GM12872 (cell line): ENCODE measurements around the gene FOXR2.

Experiments
- TF ChIP-seq, protein P1 (sequence below): IDR thresholded peaks from 3 replicates; pipeline ENCODE4 v1.5.1; 2011; ENCODE audit warnings: low read depth, mild to moderate bottlenecking, low read length, moderate library complexity; ENCODE audit not compliant: insufficient read depth

The FOXR2 gene, protein sequence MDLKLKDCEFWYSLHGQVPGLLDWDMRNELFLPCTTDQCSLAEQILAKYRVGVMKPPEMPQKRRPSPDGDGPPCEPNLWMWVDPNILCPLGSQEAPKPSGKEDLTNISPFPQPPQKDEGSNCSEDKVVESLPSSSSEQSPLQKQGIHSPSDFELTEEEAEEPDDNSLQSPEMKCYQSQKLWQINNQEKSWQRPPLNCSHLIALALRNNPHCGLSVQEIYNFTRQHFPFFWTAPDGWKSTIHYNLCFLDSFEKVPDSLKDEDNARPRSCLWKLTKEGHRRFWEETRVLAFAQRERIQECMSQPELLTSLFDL

GRCh38 chrX:55623100-55623499 is at the start of gene FOXR2:
TSS of gene FOXR2 (plus strand) at chrX:55623400. CDS start at chrX:55623712, 312 bp downstream.
- TF ChIP-seq, protein P1, sequence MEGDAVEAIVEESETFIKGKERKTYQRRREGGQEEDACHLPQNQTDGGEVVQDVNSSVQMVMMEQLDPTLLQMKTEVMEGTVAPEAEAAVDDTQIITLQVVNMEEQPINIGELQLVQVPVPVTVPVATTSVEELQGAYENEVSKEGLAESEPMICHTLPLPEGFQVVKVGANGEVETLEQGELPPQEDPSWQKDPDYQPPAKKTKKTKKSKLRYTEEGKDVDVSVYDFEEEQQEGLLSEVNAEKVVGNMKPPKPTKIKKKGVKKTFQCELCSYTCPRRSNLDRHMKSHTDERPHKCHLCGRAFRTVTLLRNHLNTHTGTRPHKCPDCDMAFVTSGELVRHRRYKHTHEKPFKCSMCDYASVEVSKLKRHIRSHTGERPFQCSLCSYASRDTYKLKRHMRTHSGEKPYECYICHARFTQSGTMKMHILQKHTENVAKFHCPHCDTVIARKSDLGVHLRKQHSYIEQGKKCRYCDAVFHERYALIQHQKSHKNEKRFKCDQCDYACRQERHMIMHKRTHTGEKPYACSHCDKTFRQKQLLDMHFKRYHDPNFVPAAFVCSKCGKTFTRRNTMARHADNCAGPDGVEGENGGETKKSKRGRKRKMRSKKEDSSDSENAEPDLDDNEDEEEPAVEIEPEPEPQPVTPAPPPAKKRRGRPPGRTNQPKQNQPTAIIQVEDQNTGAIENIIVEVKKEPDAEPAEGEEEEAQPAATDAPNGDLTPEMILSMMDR = no peak

DNA sequence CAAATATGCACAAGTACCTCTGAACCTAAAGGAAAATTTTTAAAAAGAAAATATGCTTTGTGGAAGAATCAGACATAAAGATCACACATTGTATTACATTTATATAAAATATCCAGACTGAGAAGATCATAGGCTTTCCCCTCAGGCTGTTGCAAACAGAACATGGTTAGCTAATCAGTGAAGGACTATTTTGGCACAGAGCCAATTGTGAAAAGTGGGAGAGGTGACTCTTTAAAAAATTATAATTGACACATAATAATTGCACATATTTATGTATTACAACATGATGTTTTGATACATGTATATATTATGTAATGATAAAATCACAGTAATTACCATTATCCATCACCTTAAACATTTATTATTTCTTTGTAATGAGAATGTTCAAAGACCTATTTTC is 44.1 kb upstream of the FOXR2 start:
- TF ChIP-seq, protein P1 = no peak

- TF ChIP-seq, protein P1 = no peak
Observed at GRCh38 chrX:55582447-55582846, 40.8 kb upstream of the FOXR2 start.

DNA sequence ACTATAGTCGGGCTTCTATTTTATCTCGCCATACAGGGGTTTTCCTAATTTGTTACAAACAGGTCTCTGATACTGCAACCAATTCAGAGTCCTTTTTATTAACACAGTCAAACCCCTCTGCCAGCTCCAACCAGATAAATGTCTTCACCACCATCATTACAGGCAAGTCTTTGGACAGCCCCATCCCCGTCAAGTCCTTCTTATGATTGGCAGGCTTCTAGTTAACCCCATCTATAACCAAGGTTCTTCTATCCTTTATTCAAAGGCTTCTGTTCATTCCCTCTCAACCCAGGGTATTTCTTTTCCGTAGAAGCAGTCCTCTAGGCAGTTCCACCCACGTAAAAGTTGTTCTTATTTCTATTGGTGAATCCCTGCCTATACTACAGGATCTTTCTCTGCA is 29.9 kb upstream of the FOXR2 start:
- TF ChIP-seq, protein P1 = no peak

- TF ChIP-seq, protein P1 = no peak
Observed at GRCh38 chrX:55593756-55594257, 29.4 kb upstream of the FOXR2 start.

GRCh38 chrX:55598333-55598732 is 24.9 kb upstream of the FOXR2 start:
- TF ChIP-seq, protein P1 = no peak

- TF ChIP-seq, protein P1 = no peak
Observed at GRCh38 chrX:55619547-55619946, 3.7 kb upstream of the FOXR2 start.
